Fibroblast of peridontal ligament (primary cell): Measurements from ENCODE around the gene YPEL2.
"Not testable (repeated sequence)": the region's sequence is repeated elsewhere in the genome, so short reads cannot be mapped to it uniquely, and the experiment has no call there.

ENCODE experiments used
- DNase-seq: peaks from one replicate; pipeline ENCODE4 v3.0.0-alpha.2; 2010; ENCODE audit errors: extremely low read depth

YPEL2 gene

GRCh38 chr17:59331129-59331928 is at the start of gene YPEL2:
Gene YPEL2, plus strand, starts transcription at chr17:59331655. Its CDS starts 21,755 bp downstream, at chr17:59353410.
- DNase-seq, result peak; percentile 87

- DNase-seq, result no peak
Measured at GRCh38 chr17:59284317-59284716, 47.1 kb upstream of the YPEL2 start.

- peak; percentile 1 for DNase-seq
Measured at GRCh38 chr17:59287452-59287851, 44.0 kb upstream of the YPEL2 start.

GRCh38 chr17:59287891-59288290 is 43.6 kb upstream of the YPEL2 start:
- DNase-seq, result no peak

GRCh38 chr17:59289981-59290301 is 41.5 kb upstream of the YPEL2 start:
- no peak for DNase-seq

GRCh38 chr17:59290302-59290998 is 41.0 kb upstream of the YPEL2 start:
- DNase-seq, result not testable (repeated sequence)

- DNase-seq, result no peak
Measured at GRCh38 chr17:59292174-59292523, 39.3 kb upstream of the YPEL2 start.

- no peak for DNase-seq
Measured at GRCh38 chr17:59296190-59296589, 35.3 kb upstream of the YPEL2 start.

- DNase-seq, result no peak
Measured at GRCh38 chr17:59298521-59298920, 32.9 kb upstream of the YPEL2 start.

GRCh38 chr17:59299400-59300092 is 31.9 kb upstream of the YPEL2 start:
- DNase-seq, result no peak

- no peak for DNase-seq
Measured at GRCh38 chr17:59300941-59301340, 30.5 kb upstream of the YPEL2 start.

GRCh38 chr17:59304811-59305210 is 26.6 kb upstream of the YPEL2 start:
- no peak for DNase-seq

- DNase-seq, result no peak
Measured at GRCh38 chr17:59310263-59310920, 21.1 kb upstream of the YPEL2 start.

GRCh38 chr17:59311051-59311468 is 20.4 kb upstream of the YPEL2 start:
- peak; percentile 69 for DNase-seq

GRCh38 chr17:59311521-59311920 is 19.9 kb upstream of the YPEL2 start:
- not testable (repeated sequence) for DNase-seq

- DNase-seq, result no peak
Measured at GRCh38 chr17:59315866-59316265, 15.6 kb upstream of the YPEL2 start.

GRCh38 chr17:59327121-59327980 is 4.1 kb upstream of the YPEL2 start:
- no peak for DNase-seq

GRCh38 chr17:59327981-59328290 is 3.5 kb upstream of the YPEL2 start:
- no peak for DNase-seq

GRCh38 chr17:59328601-59329000 is 2.9 kb upstream of the YPEL2 start:
- DNase-seq, result no peak

- DNase-seq, result peak; percentile 84
Measured at GRCh38 chr17:59329176-59330052, 2.0 kb upstream of the YPEL2 start.
